Measurements from ENCODE around the gene LAYN.

The LAYN gene

DNA sequence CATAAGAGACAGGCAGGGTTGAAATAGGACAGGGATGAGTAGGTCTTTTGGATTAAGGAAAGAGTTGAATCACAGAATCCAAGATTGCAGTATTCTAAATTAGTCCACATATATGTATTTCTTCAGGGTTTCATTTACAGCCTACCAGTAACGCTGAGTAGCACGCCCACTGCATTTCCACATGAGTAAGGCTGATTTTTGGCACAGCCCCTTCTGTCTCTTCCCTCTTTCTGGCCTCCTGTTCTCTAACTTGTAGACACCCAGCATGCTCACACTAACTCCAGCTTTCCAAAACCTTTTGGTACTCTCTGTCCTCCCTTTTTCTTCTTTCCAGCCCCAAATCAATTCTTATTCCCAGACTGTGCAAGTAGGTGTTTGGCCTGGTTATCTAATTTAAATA, 58.0 kb downstream of the LAYN start:
- Histone ChIP-seq H3K9ac (no peak overlapping the region), H4K20me1 (ENCODE audit: insufficient read depth) (no peaks in the 10 kb centered on the region), H3K27me3 (ENCODE audit: insufficient read depth, low read depth) (no peaks in the 10 kb centered on the region), H3K4me1 (ENCODE audit: low read depth, poor library complexity, severe bottlenecking) (peaks cover 8% of the 10 kb centered on the region), H3K4me2 (no peak overlapping the region), H3K4me3 (IDR thresholded peaks at IDR 0.05; ENCODE audit: insufficient read depth, low read depth, low read length) (no peak overlapping the region), H3K79me2 (ENCODE audit: insufficient read depth, low read depth) (peaks cover 5% of the 10 kb centered on the region; the same call in 1 of the 2 replicates), H2AFZ (ENCODE audit: low read depth) (no peak overlapping the region), H3K27ac (no peak overlapping the region), H3K36me3 (ENCODE audit: insufficient read depth) (no peaks in the 10 kb centered on the region)
- TF ChIP-seq CTCF (conservative IDR thresholded peaks at IDR 0.05; ENCODE audit: low read depth, low read length): no peak

GRCh38 chr11:111601636-111601978, 61.1 kb downstream of the LAYN start:
- peak overlapping the region; percentile 56; the same call in 1 of the 2 replicates for H3K9ac ChIP-seq
- peak overlapping the region; percentile 59 for H3K4me2 ChIP-seq
- H2AFZ ChIP-seq (ENCODE audit: low read depth): peak overlapping the region; percentile 82
- H3K27me3 ChIP-seq (ENCODE audit: insufficient read depth, low read depth): no peaks in the 10 kb centered on the region
- H3K4me1 ChIP-seq (ENCODE audit: low read depth, poor library complexity, severe bottlenecking): peaks cover 18% of the 10 kb centered on the region
- peak overlapping the region; percentile 28; the same call in 1 of the 2 replicates for H3K27ac ChIP-seq
- H3K79me2 ChIP-seq (ENCODE audit: insufficient read depth, low read depth): peaks cover 33% of the 10 kb centered on the region; the same call in 1 of the 2 replicates
- 0 out of 2 replicates have a peak, but pooled peaks cover 2% of the 10 kb centered on the region for H4K20me1 ChIP-seq (ENCODE audit: insufficient read depth)
- no peaks in the 10 kb centered on the region for H3K36me3 ChIP-seq (ENCODE audit: insufficient read depth)
- H3K4me3 ChIP-seq (IDR thresholded peaks at IDR 0.05; ENCODE audit: insufficient read depth, low read depth, low read length): no peak overlapping the region
- no peak for TF ChIP-seq CTCF (conservative IDR thresholded peaks at IDR 0.05; ENCODE audit: low read depth, low read length)

GRCh38 chr11:111601979-111602864, 61.7 kb downstream of the LAYN start, which contains the start of gene SIK2:
SIK2 (plus strand) TSS chr11:111602449; CDS start chr11:111602564, 115 bp downstream.
- H3K4me1 ChIP-seq (ENCODE audit: low read depth, poor library complexity, severe bottlenecking): peaks cover 18% of the 10 kb centered on the region
- peak within 1 kb of the TSS; percentile 67 for H3K27ac ChIP-seq
- H3K4me2 ChIP-seq: peak within 1 kb of the TSS; percentile 77
- H3K36me3 ChIP-seq (ENCODE audit: insufficient read depth): no peaks in the 10 kb centered on the region
- H3K4me3 ChIP-seq (IDR thresholded peaks at IDR 0.05; ENCODE audit: insufficient read depth, low read depth, low read length): no peak within 1 kb of the TSS
- no peaks in the 10 kb centered on the region for H3K27me3 ChIP-seq (ENCODE audit: insufficient read depth, low read depth)
- TF ChIP-seq CTCF (conservative IDR thresholded peaks at IDR 0.05; ENCODE audit: low read depth, low read length): peak; percentile 34; the same call in 1 of the 2 replicates
- peaks cover 38% of the 10 kb centered on the region; the same call in 1 of the 2 replicates for H3K79me2 ChIP-seq (ENCODE audit: insufficient read depth, low read depth)
- H3K9ac ChIP-seq: peak within 1 kb of the TSS; percentile 80
- H2AFZ ChIP-seq (ENCODE audit: low read depth): peak within 1 kb of the TSS; percentile 82
- 0 out of 2 replicates have a peak, but pooled peaks cover 2% of the 10 kb centered on the region for H4K20me1 ChIP-seq (ENCODE audit: insufficient read depth)

DNA sequence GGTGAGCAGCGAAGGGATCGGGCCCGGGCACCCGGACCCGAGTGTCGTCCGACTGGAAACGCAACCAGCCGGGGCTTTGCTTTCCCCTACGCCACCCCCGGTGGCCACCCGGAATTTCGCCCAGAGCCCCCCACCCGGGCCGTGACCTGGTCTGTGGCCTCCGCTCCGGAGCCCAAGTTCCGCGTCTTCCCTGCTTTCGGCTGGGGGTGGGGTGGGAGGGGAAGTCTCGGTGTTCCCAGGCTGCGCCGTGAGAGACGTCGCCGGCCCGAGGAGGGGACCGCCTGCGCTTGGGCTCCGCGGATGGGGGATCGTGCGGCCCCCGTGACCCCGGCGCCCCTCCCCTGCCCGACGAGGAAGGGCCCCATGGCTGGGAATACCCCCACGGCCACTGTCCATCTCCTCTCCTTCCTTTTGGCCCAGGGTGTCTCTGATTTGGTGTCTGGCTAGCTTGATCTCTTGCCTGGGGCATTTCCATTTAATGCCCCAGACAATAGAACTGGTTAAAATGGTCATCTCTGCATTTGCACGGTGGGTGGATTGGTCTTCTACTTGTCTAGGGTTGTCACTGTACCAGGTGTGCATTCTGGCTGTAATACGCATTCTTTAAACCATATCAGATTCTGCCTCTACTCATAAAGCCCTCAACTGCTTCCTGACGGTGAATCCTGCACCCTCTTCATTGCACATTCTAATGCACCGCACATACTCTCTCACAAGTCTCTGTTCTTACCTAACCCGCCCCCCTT, 62.5 kb downstream of the LAYN start:
- H3K79me2 ChIP-seq (ENCODE audit: insufficient read depth, low read depth): peaks cover 38% of the 10 kb centered on the region; the same call in 1 of the 2 replicates

More for the DNA sequence above, 62.5 kb downstream of the LAYN start:
- Histone ChIP-seq H2AFZ (ENCODE audit: low read depth) (peak overlapping the region; percentile 59), H3K27me3 (ENCODE audit: insufficient read depth, low read depth) (no peaks in the 10 kb centered on the region), H3K36me3 (ENCODE audit: insufficient read depth) (no peaks in the 10 kb centered on the region), H3K27ac (peak overlapping the region; percentile 67), H4K20me1 (ENCODE audit: insufficient read depth) (0 out of 2 replicates have a peak, but pooled peaks cover 2% of the 10 kb centered on the region), H3K4me1 (ENCODE audit: low read depth, poor library complexity, severe bottlenecking) (peaks cover 18% of the 10 kb centered on the region), H3K9ac (peak overlapping the region; percentile 80), H3K4me3 (IDR thresholded peaks at IDR 0.05; ENCODE audit: insufficient read depth, low read depth, low read length) (no peak overlapping the region), H3K4me2 (peak overlapping the region; percentile 77)
- no peak for TF ChIP-seq CTCF (conservative IDR thresholded peaks at IDR 0.05; ENCODE audit: low read depth, low read length)

Measured in KMS-11 (cell line).